K562 (cell line): ENCODE results near the gene PLK5. TPM values are rescaled to one million over a fixed set of nuclear protein-coding genes. Genes with fewer than 3 reads are reported as not detected.

ENCODE experiments used
- ATAC-seq: fragments of 200-7000 bp; cut with Tn5 transposase; 3 replicates; pipeline ENCODE4 v1.9.1; 2020; ENCODE audit warnings: moderate library complexity
- BruUV-seq: library from RNA; stranded (reverse); fragments of 400-500 nt; replicated peaks from 2 replicates; lab custom pipeline; 2021; lab: Mats Ljungman, UMichigan
- CTCF ChIA-PET: fragments of 300-600 bp; formaldehyde crosslinking; extraction: SDS; loops from one replicate; lab custom pipeline; 2021; ENCODE audit warnings: low intra/inter-chr PET ratio; lab: Yijun Ruan, JAX
- POLR2A ChIA-PET: fragments of 300-600, 350-650 bp; sonication (Branson Sonifier 250); formaldehyde crosslinking; extraction: SDS; loops from one replicate; lab custom pipeline; 2021; ENCODE audit warnings: antibody characterized with exemption, inconsistent platforms; lab: Yijun Ruan, JAX
- DNase-seq, 4 experiments: peaks; one replicate each; pipeline versions ENCODE4 v3.0.0 to v3.0.0-alpha.2; 2011 to 2018; ENCODE audit warnings: low spot score in 3 of 4, mixed read lengths in 3 of 4; ENCODE audit errors: extremely low read depth in 1 of 4
- FAIRE-seq: peaks from 2 replicates; lab custom pipeline; 2011; peaks lifted over from hg19 to GRCh38; lab: Jason Lieb, UNC
- H2AFZ ChIP-seq: 2 replicates; pipeline ENCODE4 v1.6.0; 2011; ENCODE audit warnings: low read depth, low read length, control low read depth, inconsistent platforms
- H3K27ac ChIP-seq: fragments of 200-600 bp; 3 replicates; pipeline ENCODE4 v1.8.0; 2011; ENCODE audit warnings: low read depth, mild to moderate bottlenecking, control low read depth, inconsistent platforms, low read length, moderate library complexity, mixed read lengths; ENCODE audit errors: extremely low read depth
- H3K27me3 ChIP-seq, 2 experiments: fragments of 300-600 bp in 1 of 2; 2 replicates in 1 of 2; 3 replicates in 1 of 2; pipeline versions ENCODE4 v1.6.0 to v1.8.0; 2011; ENCODE audit warnings: inconsistent platforms in 2 of 2, low read length in 2 of 2, mild to moderate bottlenecking in 1 of 2, mixed read lengths in 1 of 2, moderate library complexity in 1 of 2; ENCODE audit not compliant: control insufficient read depth in 2 of 2, insufficient read depth in 2 of 2
- H3K36me3 ChIP-seq: fragments of 300-600 bp; 3 replicates; pipeline ENCODE4 v1.8.0; 2011; ENCODE audit warnings: mild to moderate bottlenecking, low read length, inconsistent platforms; ENCODE audit not compliant: control insufficient read depth, insufficient read depth
- H3K4me1 ChIP-seq, 2 experiments: fragments of 200-600 bp in 1 of 2; replicated peaks in 1 of 2; 2 replicates in 1 of 2; 3 replicates in 1 of 2; pipeline versions ENCODE4 v1.5.1 to v1.8.0; 2011; ENCODE audit warnings: inconsistent platforms in 2 of 2, low read length in 2 of 2, mild to moderate bottlenecking in 1 of 2, mixed read lengths in 1 of 2, moderate library complexity in 1 of 2; ENCODE audit not compliant: control insufficient read depth in 2 of 2, insufficient read depth in 2 of 2
- H3K4me2 ChIP-seq: 2 replicates; pipeline ENCODE4 v1.6.1; 2011; ENCODE audit warnings: low read length, control low read depth, inconsistent platforms, mixed read lengths; ENCODE audit not compliant: insufficient read depth
- H3K4me3 ChIP-seq: fragments of 200-600 bp; sonication (generic), shearing (Covaris generic); 2 replicates; pipeline ENCODE4 v1.5.1; 2016; ENCODE audit warnings: control low read depth, inconsistent platforms
- H3K79me2 ChIP-seq: fragments of 200-600 bp; 3 replicates; pipeline ENCODE4 v1.8.0; 2011; ENCODE audit warnings: low read length, inconsistent platforms; ENCODE audit not compliant: control insufficient read depth, insufficient read depth
- H3K9ac ChIP-seq, 2 experiments: 2 replicates each; pipeline versions ENCODE4 v1.6.0 to v1.6.1; 2011; ENCODE audit warnings: low read depth in 2 of 2, low read length in 2 of 2, control low read depth in 1 of 2, inconsistent platforms in 1 of 2, mild to moderate bottlenecking in 1 of 2, mixed read lengths in 1 of 2; ENCODE audit not compliant: insufficient read depth in 1 of 2
- H3K9me1 ChIP-seq: one replicate; pipeline ENCODE4 v1.6.0; 2011; ENCODE audit warnings: inconsistent platforms, mild to moderate bottlenecking, low read length, moderate library complexity; ENCODE audit not compliant: control insufficient read depth, insufficient read depth
- H3K9me3 ChIP-seq: replicated peaks from 2 replicates; pipeline ENCODE4 v1.5.1; 2011; ENCODE audit warnings: low read depth, low read length, inconsistent platforms; ENCODE audit not compliant: control insufficient read depth, insufficient read depth
- H4K20me1 ChIP-seq: replicated peaks from 2 replicates; pipeline ENCODE4 v1.6.1; 2011; ENCODE audit warnings: low read length, inconsistent platforms, mixed read lengths; ENCODE audit not compliant: control insufficient read depth, insufficient read depth
- BRCA1 ChIP-seq, 2 experiments: fragments of 450-650 bp in 1 of 2; sonication (generic) in 1 of 2; formaldehyde crosslinking in 1 of 2; IDR thresholded peaks; 2 replicates each; pipeline versions ENCODE4 v1.5.0 to v1.6.1; 2017 to 2020; ENCODE audit warnings: mild to moderate bottlenecking in 1 of 2, missing genetic modification reagents in 1 of 2
- DMBX1 ChIP-seq: fragments of 250-450 bp; sonication (Bioruptor Pico); IDR thresholded peaks from 2 replicates; pipeline ENCODE4 v1.8.0; 2022; ENCODE audit warnings: inconsistent platforms, mild to moderate bottlenecking, moderate library complexity, borderline replicate concordance
- GABPB1 ChIP-seq: sonication (generic); formaldehyde crosslinking; IDR thresholded peaks from 2 replicates; pipeline ENCODE4 v1.8.0; 2022; ENCODE audit warnings: mild to moderate bottlenecking, missing genetic modification reagents
- KDM5B ChIP-seq: fragments of 200-600 bp; sonication (generic); IDR thresholded peaks from 2 replicates; pipeline ENCODE4 v1.6.1; 2012; ENCODE audit warnings: low read depth, mild to moderate bottlenecking, moderate library complexity, low read length, control low read depth, inconsistent platforms; ENCODE audit not compliant: insufficient replicate concordance
- SIRT6 ChIP-seq: IDR thresholded peaks from one replicate; pipeline ENCODE4 v1.6.1; 2012; ENCODE audit warnings: low read depth, mild to moderate bottlenecking, control low read depth, inconsistent platforms, low read length, moderate library complexity
- SMAD4 ChIP-seq: fragments of 250-450 bp; sonication (Bioruptor Pico); conservative IDR thresholded peaks from 2 replicates; pipeline ENCODE4 v1.8.0; 2021; ENCODE audit warnings: inconsistent platforms, mild to moderate bottlenecking, moderate library complexity
- SPI1 ChIP-seq: IDR thresholded peaks from 2 replicates; pipeline ENCODE4 v1.6.1; 2011; ENCODE audit warnings: low read depth, low read length, control low read depth, borderline replicate concordance
- TBL1XR1 ChIP-seq, 2 experiments: IDR thresholded peaks; 2 replicates each; pipeline ENCODE4 v1.6.1; 2012; ENCODE audit warnings: improper control_type of control experiment in 2 of 2, low read length in 2 of 2, mild to moderate bottlenecking in 1 of 2
- ZBTB1 ChIP-seq: sonication (generic); formaldehyde crosslinking; IDR thresholded peaks from 2 replicates; pipeline ENCODE4 v1.8.1; 2023; ENCODE audit warnings: missing genetic modification reagents, low read depth, mild to moderate bottlenecking, borderline replicate concordance
- ZNF143 ChIP-seq: sonication (generic); formaldehyde crosslinking; IDR thresholded peaks from 2 replicates; pipeline ENCODE4 v1.9.0; 2022; ENCODE audit warnings: mild to moderate bottlenecking, missing genetic modification reagents
- WGBS: fragments of 100-300 bp; shearing (Covaris generic); methylation state at CpG from one replicate; pipeline ENCODE4 v1.1.6; 2016; ENCODE audit warnings: low coverage, mixed read lengths; ENCODE audit not compliant: insufficient coverage; ENCODE audit errors: missing lambda C conversion rate; 5-methylcytosine and 5-hydroxymethylcytosine counted together
- in situ Hi-C: fragments of 300-500 bp; cut with MboI; formaldehyde crosslinking; loops from 4 replicates; pipeline ENCODE4 v1.15.0; 2018; ENCODE audit warnings: inconsistent platforms, mixed read lengths
- intact Hi-C: fragments of 100-400 bp; cut with micrococcal nuclease; formaldehyde crosslinking; loops from 2 replicates; pipeline ENCODE4 v1.14.2; 2022
- polyA plus RNA-seq, 8 experiments: library from polyadenylated mRNA; depleted of rRNA in 4 of 8; stranded (reverse) in 5 of 8; unstranded in 3 of 8; fragments of >200 nt; fragmentation: Nextera tagmentation in 2 of 8; fragmentation: Illumina TruSeq in 1 of 8; extraction: Ambion mirVana in 2 of 8; extraction: Trizol in 1 of 8; gene quantifications; 2 replicates each; pipeline versions ENCODE4 v1.2.1 to v1.2.3, GENCODE V29; 2011 to 2014; ENCODE audit warnings: inconsistent platforms in 1 of 8, missing spikeins in 1 of 8
- total RNA-seq, 7 experiments: library from RNA; depleted of rRNA in 6 of 7; stranded (reverse); fragments of >200 nt in 6 of 7; fragmentation: Illumina TruSeq in 2 of 7; extraction: Trizol in 2 of 7; gene quantifications; 2 replicates each; pipeline versions ENCODE4 v1.2.1 to v1.2.3, GENCODE V29; 2011 to 2021; ENCODE audit warnings: low replicate concordance in 1 of 7
- TF ChIP-seq, protein P1 (sequence below), 2 experiments: fragments of 250-450 bp in 1 of 2; fragments of 450-650 bp in 1 of 2; sonication (Bioruptor Pico) in 1 of 2; IDR thresholded peaks; 2 replicates each; pipeline versions ENCODE4 v1.6.1 to v1.8.0; 2016 to 2021; ENCODE audit warnings: mild to moderate bottlenecking in 2 of 2, moderate library complexity in 2 of 2, missing compliant biosample characterization in 1 of 2, missing genetic modification characterization in 1 of 2
- TF ChIP-seq, protein P2 (sequence below): fragments of 250-450 bp; sonication (Bioruptor Pico); IDR thresholded peaks from 2 replicates; pipeline ENCODE4 v1.8.0; 2021; ENCODE audit warnings: moderate library complexity, mild to moderate bottlenecking, inconsistent platforms
- TF ChIP-seq, protein P3 (sequence below): fragments of 250-450 bp; sonication (Bioruptor Pico); IDR thresholded peaks from 2 replicates; pipeline ENCODE4 v1.8.0; 2021; ENCODE audit warnings: moderate library complexity, mild to moderate bottlenecking, inconsistent platforms

Gene PLK5
- total and polyA plus RNA-seq, 9 of the 15 experiments (the other 6 are each of a cell fraction or from before 2014, with no cell fraction given), result 0.04 to 0.23 (median 0.11) TPM; not detected in 5

DNA sequence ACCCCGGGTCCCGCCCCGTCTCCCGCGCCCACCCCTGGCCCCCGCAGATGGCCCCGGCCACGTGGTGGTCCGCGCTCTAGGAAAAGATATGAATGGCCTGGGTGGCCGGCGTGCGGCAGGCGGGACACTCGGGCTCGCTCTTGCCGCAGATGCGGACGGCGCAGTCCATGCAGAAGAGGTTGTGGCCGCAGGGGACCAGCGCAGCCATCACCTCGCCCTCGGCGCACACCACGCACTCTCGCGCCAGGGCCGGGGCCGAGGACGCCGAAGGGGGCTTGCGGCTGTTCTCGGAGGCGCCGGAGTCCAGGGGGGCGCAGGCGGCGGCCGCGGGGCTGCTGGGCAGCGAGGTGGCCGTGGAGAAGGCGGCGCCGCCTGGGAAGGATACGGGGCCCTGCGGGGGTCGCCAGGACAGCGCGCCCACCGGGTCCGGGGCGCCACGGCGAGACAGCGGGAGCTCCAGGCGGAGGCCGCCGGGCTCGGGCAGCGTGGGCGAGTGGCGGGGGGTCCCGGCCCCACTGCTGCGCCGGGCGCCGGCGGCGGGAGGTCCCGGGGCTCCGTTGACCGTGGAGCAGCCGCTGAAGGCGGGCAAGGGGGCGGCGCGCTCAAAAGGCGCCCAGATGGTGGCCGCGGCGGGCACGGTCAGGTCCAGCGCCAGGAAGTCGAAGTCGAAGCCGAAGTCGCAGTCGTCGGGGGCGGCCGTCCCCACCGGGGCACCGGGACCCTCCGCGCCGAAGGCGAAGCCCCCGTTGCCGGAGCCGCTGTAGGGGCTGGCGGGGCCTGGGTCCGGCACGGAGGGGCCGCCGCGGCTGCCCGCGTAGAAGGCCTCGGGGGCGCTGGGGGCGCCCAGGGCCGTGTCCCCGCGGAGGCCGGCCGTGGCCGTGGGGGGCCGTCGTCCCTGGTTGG, 31.9 kb downstream of the PLK5 start:
- Histone ChIP-seq H2AFZ (no peak overlapping the region), H3K4me2 (no peak overlapping the region), H3K9me3 (no peaks in the 10 kb centered on the region), H3K27me3 (no peaks in the 10 kb centered on the region; a peak in 1 of 5 replicates), H3K27ac (no peak overlapping the region)
- DNase-seq (no peak), FAIRE-seq (no peak)
- in situ Hi-C loops, result no loop called here
- TF ChIP-seq, protein P1, sequence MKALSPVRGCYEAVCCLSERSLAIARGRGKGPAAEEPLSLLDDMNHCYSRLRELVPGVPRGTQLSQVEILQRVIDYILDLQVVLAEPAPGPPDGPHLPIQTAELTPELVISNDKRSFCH (CRISPR knock-in tag; IDR thresholded peaks at IDR 0.05), result no peak
- TF ChIP-seq, protein P1 (tag; IDR thresholded peaks at IDR 0.05), result no peak
- TF ChIP-seq SIRT6 (no peak), DMBX1 (no peak), GABPB1 (no peak), SPI1 (no peak), SMAD4 (CRISPR knock-in tag) (no peak), ZNF143 (CRISPR knock-in tag) (no peak), ZBTB1 (CRISPR knock-in tag) (no peak), TBL1XR1 (IDR thresholded peaks at IDR 0.05; ENCODE audit: low read length in 2 of 2) (no peak), BRCA1 (IDR thresholded peaks at IDR 0.05) (no peak), BRCA1 (CRISPR knock-in tag; IDR thresholded peaks at IDR 0.05) (no peak), KDM5B (no peak)
- TF ChIP-seq, protein P2, sequence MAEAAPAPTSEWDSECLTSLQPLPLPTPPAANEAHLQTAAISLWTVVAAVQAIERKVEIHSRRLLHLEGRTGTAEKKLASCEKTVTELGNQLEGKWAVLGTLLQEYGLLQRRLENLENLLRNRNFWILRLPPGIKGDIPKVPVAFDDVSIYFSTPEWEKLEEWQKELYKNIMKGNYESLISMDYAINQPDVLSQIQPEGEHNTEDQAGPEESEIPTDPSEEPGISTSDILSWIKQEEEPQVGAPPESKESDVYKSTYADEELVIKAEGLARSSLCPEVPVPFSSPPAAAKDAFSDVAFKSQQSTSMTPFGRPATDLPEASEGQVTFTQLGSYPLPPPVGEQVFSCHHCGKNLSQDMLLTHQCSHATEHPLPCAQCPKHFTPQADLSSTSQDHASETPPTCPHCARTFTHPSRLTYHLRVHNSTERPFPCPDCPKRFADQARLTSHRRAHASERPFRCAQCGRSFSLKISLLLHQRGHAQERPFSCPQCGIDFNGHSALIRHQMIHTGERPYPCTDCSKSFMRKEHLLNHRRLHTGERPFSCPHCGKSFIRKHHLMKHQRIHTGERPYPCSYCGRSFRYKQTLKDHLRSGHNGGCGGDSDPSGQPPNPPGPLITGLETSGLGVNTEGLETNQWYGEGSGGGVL (CRISPR knock-in tag), result no peak
- TF ChIP-seq, protein P3, sequence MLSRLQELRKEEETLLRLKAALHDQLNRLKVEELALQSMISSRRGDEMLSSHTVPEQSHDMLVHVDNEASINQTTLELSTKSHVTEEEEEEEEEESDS (CRISPR knock-in tag), result no peak
- TF ChIP-seq, all 486 proteins: peak for 0
- Histone ChIP-seq H3K4me3 (no peak overlapping the region), H4K20me1 (no peaks in the 10 kb centered on the region; the same call in 1 of the 2 replicates), H3K79me2 (peaks cover 9% of the 10 kb centered on the region; the same call in 2 of the 3 replicates), H3K36me3 (peaks cover 10% of the 10 kb centered on the region; the same call in 1 of the 3 replicates), H3K4me1 (peaks cover 3 to 39% of the 10 kb centered on the region in 2 experiments; a peak in 3 of 5 replicates), H3K9me1 (no peaks in the 10 kb centered on the region), H3K9ac (no peak overlapping the region)
- BruUV-seq, result no TSS peak
- intact Hi-C loops, result no loop called here
- CTCF ChIA-PET, result no interaction called here
- no peak for ATAC-seq
- WGBS, result 97% methylated on average over 6 of the region's 121 CpGs
- POLR2A ChIA-PET, result no interaction called here
